Measurements from ENCODE around the gene STX10.
"Not testable (repeated sequence)": the region's sequence is repeated elsewhere in the genome, so short reads cannot be mapped to it uniquely, and the experiment has no call there.

GRCh38 chr19:13186688-13187087 is 36.5 kb upstream of the STX10 start:
- TF ChIP-seq POLR2A, CTCF, POLR2AphosphoS5 (IDR thresholded peaks at IDR 0.05): not testable (repeated sequence)

Data from sigmoid colon (tissue), 4 donors.